Thymus (tissue), 11 donors: ENCODE measurements around the gene TSPAN12. TPM values are rescaled to one million over a fixed set of nuclear protein-coding genes. Genes with fewer than 3 reads are reported as not detected.

Experiments used
- DNase-seq, 9 donors: peaks; one replicate each; pipeline ENCODE4 v3.0.0-alpha.2; 2013; ENCODE audit warnings: low spot score in 9 of 9, low read depth in 6 of 9, missing footprints in 1 of 9
- H3K27ac ChIP-seq, 2 donors: one replicate each; pipeline ENCODE4 v1.5.1; 2013; ENCODE audit warnings: control low read depth in 1 of 2, low read depth in 1 of 2, low read length in 1 of 2, mild to moderate bottlenecking in 1 of 2, moderate library complexity in 1 of 2
- H3K27me3 ChIP-seq, 2 donors: one replicate each; pipeline ENCODE4 v1.5.1; 2013; ENCODE audit warnings: low read length in 1 of 2; ENCODE audit not compliant: control insufficient read depth in 2 of 2, insufficient read depth in 1 of 2
- H3K36me3 ChIP-seq, 2 donors: one replicate each; pipeline ENCODE4 v1.5.1; 2013; ENCODE audit warnings: low read length in 1 of 2, mild to moderate bottlenecking in 1 of 2, moderate library complexity in 1 of 2; ENCODE audit not compliant: control insufficient read depth in 2 of 2, insufficient read depth in 2 of 2
- H3K4me1 ChIP-seq, 2 donors: one replicate each; pipeline ENCODE4 v1.5.1; 2013; ENCODE audit warnings: low read length in 2 of 2; ENCODE audit not compliant: control insufficient read depth in 2 of 2, insufficient read depth in 2 of 2
- H3K4me3 ChIP-seq, 2 donors: one replicate each; pipeline ENCODE4 v1.5.1; 2013; ENCODE audit warnings: low read length in 2 of 2, control low read depth in 1 of 2, mild to moderate bottlenecking in 1 of 2
- H3K9me3 ChIP-seq, 2 donors: one replicate each; pipeline ENCODE4 v1.5.1; 2013; ENCODE audit warnings: low read length in 1 of 2, mild to moderate bottlenecking in 1 of 2; ENCODE audit not compliant: control insufficient read depth in 2 of 2, insufficient read depth in 1 of 2
- WGBS: extraction: QIAGEN DNeasy Blood & Tissue Kit; methylation state at CpG from one replicate; pipeline ENCODE4 v1.1.7; 2013; 5-methylcytosine and 5-hydroxymethylcytosine counted together
- polyA plus RNA-seq: library from polyadenylated mRNA; stranded (reverse); fragments of 200-250 nt; gene quantifications from one replicate; pipeline ENCODE4 v1.2.3, GENCODE V29; 2013
- total RNA-seq: library from RNA; stranded (reverse); fragments of 120-200 nt; gene quantifications from one replicate; pipeline ENCODE4 v1.2.4, GENCODE V29; 2013
- donor health status: healthy.

The TSPAN12 gene
- total and polyA plus RNA-seq, 2 donors: 3.5 to 7.8 TPM

- no peak for DNase-seq
- H3K4me1 ChIP-seq: no peaks in the 10 kb centered on the region
- H3K4me3 ChIP-seq: no peak overlapping the region
- H3K9me3 ChIP-seq: no peaks in the 10 kb centered on the region
- WGBS: 98% methylated on average over 3 of the region's 3 CpGs
- no peaks in the 10 kb centered on the region for H3K27me3 ChIP-seq
- no peak overlapping the region for H3K27ac ChIP-seq
- no peaks in the 10 kb centered on the region for H3K36me3 ChIP-seq
Measured at GRCh38 chr7:120802751-120803150, 55.2 kb downstream of the TSPAN12 start.

DNA sequence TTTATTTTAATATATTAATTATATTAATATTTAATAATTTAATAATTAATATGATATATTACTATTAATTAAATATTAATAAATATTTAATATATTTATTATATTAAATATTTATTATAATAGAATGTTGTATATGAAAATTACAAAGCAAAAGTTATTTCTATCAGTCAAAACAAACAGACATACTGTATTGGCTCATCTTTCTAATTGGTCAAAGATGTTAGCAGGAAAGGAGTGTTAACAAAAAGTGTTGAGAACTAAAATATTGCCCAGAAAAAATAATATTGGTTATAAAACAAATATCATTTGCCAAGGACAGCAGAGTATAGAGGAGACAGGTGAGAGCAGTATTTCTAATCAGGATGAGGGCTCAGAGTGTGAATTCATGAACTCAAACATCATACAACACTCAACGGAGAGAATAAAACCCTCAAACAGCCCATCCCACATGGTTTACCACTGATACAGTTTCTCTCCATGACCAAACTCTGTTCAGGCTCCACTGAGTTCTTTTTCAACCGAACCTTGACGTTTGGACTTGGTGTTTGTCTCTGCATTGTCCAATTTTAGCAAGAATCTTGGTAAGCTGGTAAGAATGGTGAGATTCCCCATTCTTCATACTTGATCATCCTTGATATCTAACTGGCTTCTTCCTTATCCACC lies 58.0 kb downstream of the TSPAN12 start:
- Histone ChIP-seq H3K36me3 (no peaks in the 10 kb centered on the region), H3K4me3 (no peak overlapping the region), H3K9me3 (no peaks in the 10 kb centered on the region), H3K27ac (no peak overlapping the region), H3K4me1 (no peaks in the 10 kb centered on the region), H3K27me3 (no peaks in the 10 kb centered on the region)
- 97% methylated on average over 3 of the region's 3 CpGs for WGBS
- peak in 1 of 9 donors; percentile 31 for DNase-seq

GRCh38 chr7:120799147-120799546 lies 58.8 kb downstream of the TSPAN12 start:
- 99% methylated on average over 1 of the region's 1 CpG for WGBS
- Histone ChIP-seq H3K27ac (no peak overlapping the region), H3K9me3 (no peaks in the 10 kb centered on the region), H3K4me3 (no peak overlapping the region), H3K4me1 (no peaks in the 10 kb centered on the region), H3K27me3 (no peaks in the 10 kb centered on the region), H3K36me3 (no peaks in the 10 kb centered on the region)
- DNase-seq: no peak

DNA sequence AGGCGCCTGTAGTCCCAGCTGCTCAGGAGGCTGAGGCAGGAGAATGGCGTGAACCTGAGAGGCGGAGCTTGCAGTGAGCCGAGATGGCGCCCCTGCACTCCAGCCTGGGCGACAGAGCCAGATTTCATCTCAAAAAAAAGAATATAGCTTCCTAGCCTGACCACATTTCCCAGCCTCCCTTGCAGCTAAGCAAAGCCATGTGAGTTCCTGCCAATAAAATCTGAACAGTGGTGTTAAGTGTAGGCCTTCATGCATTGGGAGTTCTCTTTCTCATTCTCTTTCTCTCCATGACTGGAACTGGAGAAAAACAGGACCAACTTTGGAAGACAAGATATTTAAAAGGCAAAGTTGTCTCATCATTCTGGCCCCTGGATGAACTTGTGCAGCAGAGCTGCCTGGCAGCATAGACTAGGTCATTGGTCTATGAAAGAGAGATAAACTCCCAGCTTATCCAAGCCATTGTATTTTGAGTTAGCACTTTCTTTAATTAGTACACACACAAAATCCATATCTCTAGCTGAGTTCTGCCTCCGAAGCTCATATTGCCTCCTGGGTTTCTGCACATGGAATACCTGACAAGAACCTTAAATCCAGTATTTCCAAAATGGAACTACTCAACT lies 60.8 kb downstream of the TSPAN12 start:
- no peak overlapping the region for H3K4me3 ChIP-seq
- DNase-seq: no peak
- 96% methylated on average over 7 of the region's 7 CpGs for WGBS
- H3K36me3 ChIP-seq: no peaks in the 10 kb centered on the region
- H3K9me3 ChIP-seq: no peaks in the 10 kb centered on the region
- H3K27ac ChIP-seq: no peak overlapping the region
- H3K27me3 ChIP-seq: no peaks in the 10 kb centered on the region
- no peaks in the 10 kb centered on the region for H3K4me1 ChIP-seq

- no peaks in the 10 kb centered on the region for H3K27me3 ChIP-seq
- no peaks in the 10 kb centered on the region for H3K9me3 ChIP-seq
- no peak for DNase-seq
- 87% methylated on average over 4 of the region's 4 CpGs for WGBS
- no peak overlapping the region for H3K27ac ChIP-seq
- no peaks in the 10 kb centered on the region for H3K36me3 ChIP-seq
- no peak overlapping the region for H3K4me3 ChIP-seq
- no peaks in the 10 kb centered on the region for H3K4me1 ChIP-seq
Measured at GRCh38 chr7:120794106-120794729, 63.7 kb downstream of the TSPAN12 start.

- DNase-seq: no peak
- Histone ChIP-seq H3K9me3 (no peaks in the 10 kb centered on the region), H3K27me3 (no peaks in the 10 kb centered on the region), H3K36me3 (no peaks in the 10 kb centered on the region), H3K4me1 (no peaks in the 10 kb centered on the region), H3K4me3 (no peak overlapping the region), H3K27ac (no peak overlapping the region)
- 96% methylated on average over 3 of the region's 3 CpGs for WGBS
Measured at GRCh38 chr7:120793213-120793936, 64.6 kb downstream of the TSPAN12 start.

GRCh38 chr7:120792861-120793130 lies 65.1 kb downstream of the TSPAN12 start:
- Histone ChIP-seq H3K27ac (no peak overlapping the region), H3K4me3 (no peak overlapping the region), H3K36me3 (no peaks in the 10 kb centered on the region), H3K27me3 (no peaks in the 10 kb centered on the region), H3K9me3 (no peaks in the 10 kb centered on the region), H3K4me1 (no peaks in the 10 kb centered on the region)
- no peak for DNase-seq
- 89% methylated on average over 2 of the region's 2 CpGs for WGBS

DNA sequence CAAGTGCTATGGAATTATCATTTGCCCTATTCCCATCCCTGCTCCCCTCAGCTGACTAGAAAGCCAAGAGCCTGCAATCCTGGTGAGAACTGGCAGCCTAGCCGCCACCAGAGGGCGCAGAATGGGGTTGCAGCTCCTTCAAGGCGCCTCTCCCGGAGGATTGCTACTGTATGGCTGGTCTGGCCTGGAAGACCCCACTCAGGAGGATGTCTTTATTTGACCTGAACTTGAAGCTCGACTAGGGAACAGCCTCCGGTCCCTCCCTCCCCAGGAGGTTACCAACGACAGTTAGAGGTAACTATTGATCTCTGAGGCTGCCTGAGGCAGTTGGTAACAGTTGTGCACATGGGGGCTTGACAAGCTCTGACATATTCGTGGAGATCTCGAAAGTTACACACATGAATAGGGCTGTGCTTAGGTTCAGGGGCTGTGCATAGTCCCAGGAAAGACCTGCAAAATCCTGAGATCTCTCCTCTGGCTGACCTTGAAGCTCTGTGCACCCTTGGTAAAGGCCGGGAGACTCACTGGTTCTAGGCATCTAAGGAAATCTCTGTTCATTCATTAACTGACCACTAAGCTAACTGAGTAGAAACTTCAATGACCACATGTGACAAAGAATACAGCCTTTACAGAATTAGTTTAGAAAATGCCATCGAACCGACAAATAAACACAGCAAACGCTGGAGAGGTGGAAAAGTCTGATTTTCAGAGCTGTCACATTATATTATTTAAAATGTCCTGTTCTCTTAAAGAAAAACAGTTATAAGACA lies 65.7 kb downstream of the TSPAN12 start:
- H3K27me3 ChIP-seq: no peaks in the 10 kb centered on the region
- 50% methylated on average over 13 of the region's 13 CpGs for WGBS
- H3K4me1 ChIP-seq: no peaks in the 10 kb centered on the region
- DNase-seq: peak in 8 of 9 donors; percentile 8 to 61 (median 40)
- H3K4me3 ChIP-seq: no peak overlapping the region
- H3K27ac ChIP-seq: no peak overlapping the region
- H3K36me3 ChIP-seq: no peaks in the 10 kb centered on the region
- no peaks in the 10 kb centered on the region for H3K9me3 ChIP-seq
